Measurements from ENCODE around the gene WDR17.

DNA sequence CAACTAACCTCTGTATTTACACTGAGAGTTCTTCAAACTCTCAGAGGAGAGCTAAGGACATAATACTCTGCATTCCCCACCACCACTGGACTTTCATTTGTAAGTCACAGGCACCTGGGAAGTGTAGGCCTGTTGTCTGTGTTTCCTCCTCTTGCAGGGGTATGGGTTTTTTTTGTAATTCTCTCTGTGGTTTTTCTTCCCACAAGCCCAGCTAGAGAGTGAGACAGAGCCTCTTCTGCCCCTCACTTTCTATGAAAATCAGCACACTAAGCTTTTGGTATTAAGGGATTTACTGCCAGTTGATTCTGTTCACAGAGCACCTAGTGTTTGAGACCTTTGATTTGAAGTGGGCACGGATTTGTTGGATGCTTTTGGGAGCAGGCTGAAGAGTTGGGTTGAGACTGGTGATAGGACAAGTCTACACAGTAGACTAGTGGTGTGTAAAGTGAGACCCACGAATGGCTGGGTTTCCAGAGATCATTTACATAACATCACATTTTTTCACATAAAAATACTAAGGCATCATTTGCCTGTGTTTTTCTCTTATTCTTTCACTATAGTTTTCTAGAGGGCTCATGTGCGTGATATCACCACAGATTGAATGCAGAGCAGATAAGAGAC is 28.9 kb upstream of the WDR17 start:
- TF ChIP-seq, protein P1, sequence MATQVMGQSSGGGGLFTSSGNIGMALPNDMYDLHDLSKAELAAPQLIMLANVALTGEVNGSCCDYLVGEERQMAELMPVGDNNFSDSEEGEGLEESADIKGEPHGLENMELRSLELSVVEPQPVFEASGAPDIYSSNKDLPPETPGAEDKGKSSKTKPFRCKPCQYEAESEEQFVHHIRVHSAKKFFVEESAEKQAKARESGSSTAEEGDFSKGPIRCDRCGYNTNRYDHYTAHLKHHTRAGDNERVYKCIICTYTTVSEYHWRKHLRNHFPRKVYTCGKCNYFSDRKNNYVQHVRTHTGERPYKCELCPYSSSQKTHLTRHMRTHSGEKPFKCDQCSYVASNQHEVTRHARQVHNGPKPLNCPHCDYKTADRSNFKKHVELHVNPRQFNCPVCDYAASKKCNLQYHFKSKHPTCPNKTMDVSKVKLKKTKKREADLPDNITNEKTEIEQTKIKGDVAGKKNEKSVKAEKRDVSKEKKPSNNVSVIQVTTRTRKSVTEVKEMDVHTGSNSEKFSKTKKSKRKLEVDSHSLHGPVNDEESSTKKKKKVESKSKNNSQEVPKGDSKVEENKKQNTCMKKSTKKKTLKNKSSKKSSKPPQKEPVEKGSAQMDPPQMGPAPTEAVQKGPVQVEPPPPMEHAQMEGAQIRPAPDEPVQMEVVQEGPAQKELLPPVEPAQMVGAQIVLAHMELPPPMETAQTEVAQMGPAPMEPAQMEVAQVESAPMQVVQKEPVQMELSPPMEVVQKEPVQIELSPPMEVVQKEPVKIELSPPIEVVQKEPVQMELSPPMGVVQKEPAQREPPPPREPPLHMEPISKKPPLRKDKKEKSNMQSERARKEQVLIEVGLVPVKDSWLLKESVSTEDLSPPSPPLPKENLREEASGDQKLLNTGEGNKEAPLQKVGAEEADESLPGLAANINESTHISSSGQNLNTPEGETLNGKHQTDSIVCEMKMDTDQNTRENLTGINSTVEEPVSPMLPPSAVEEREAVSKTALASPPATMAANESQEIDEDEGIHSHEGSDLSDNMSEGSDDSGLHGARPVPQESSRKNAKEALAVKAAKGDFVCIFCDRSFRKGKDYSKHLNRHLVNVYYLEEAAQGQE (IDR thresholded peaks at IDR 0.05; ENCODE audit: low read depth): no peak
- TF ChIP-seq FOXM1 (IDR thresholded peaks at IDR 0.05; ENCODE audit: borderline replicate concordance, low read depth) (no peak), ZBTB7A (IDR thresholded peaks at IDR 0.05; ENCODE audit: low read depth) (no peak), CEBPB (IDR thresholded peaks at IDR 0.05) (no peak), TEAD4 (IDR thresholded peaks at IDR 0.05) (no peak), CREB1 (IDR thresholded peaks at IDR 0.05; ENCODE audit: low read depth) (no peak), YY1 (IDR thresholded peaks at IDR 0.05; ENCODE audit: low read depth) (no peak), EP300 (IDR thresholded peaks at IDR 0.05; ENCODE audit: borderline replicate concordance) (no peak), TCF12 (IDR thresholded peaks at IDR 0.05; ENCODE audit: low read depth) (no peak), TAF1 (IDR thresholded peaks at IDR 0.05; ENCODE audit: low read depth) (no peak), EGR1 (IDR thresholded peaks at IDR 0.05) (no peak), RAD21 (IDR thresholded peaks at IDR 0.05; ENCODE audit: low read depth) (no peak)
- TF ChIP-seq, protein P2, sequence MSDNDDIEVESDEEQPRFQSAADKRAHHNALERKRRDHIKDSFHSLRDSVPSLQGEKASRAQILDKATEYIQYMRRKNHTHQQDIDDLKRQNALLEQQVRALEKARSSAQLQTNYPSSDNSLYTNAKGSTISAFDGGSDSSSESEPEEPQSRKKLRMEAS (IDR thresholded peaks at IDR 0.05): no peak
- TF ChIP-seq, protein P3, sequence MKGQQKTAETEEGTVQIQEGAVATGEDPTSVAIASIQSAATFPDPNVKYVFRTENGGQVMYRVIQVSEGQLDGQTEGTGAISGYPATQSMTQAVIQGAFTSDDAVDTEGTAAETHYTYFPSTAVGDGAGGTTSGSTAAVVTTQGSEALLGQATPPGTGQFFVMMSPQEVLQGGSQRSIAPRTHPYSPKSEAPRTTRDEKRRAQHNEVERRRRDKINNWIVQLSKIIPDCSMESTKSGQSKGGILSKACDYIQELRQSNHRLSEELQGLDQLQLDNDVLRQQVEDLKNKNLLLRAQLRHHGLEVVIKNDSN (IDR thresholded peaks at IDR 0.05): no peak

Measured in Ishikawa (cell line).